Ishikawa (cell line): ENCODE measurements around the gene CCDC68.

Experiments
- EGR1 ChIP-seq: IDR thresholded peaks from 2 replicates; pipeline ENCODE4 v1.6.1; 2012
- EP300 ChIP-seq: IDR thresholded peaks from 2 replicates; pipeline ENCODE4 v1.6.1; 2012; ENCODE audit warnings: borderline replicate concordance
- TF ChIP-seq, protein P1 (sequence below): IDR thresholded peaks from 2 replicates; pipeline ENCODE4 v1.6.1; 2012

DNA sequence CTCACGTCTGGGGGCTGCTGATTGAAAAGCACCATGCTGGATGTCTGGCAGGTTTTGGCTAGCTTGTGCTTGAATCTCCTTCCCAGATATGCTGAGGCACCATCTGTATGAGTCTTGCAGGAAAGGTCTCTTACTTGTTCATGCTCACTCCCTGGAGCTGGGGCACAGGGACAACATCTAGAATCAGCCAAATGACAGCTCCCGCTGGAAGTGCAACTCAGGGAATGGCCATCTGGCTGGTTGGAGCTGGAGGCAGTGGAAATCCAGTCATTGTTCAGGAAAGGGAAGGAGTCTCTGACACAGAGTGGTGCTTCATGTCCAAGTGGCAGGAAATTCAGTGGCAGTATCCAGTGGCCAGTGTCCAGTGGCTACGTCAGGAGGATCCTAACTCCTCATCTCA, 9.7 kb downstream of the CCDC68 start:
- TF ChIP-seq EP300 (no peak), EGR1 (no peak)
- TF ChIP-seq, protein P1, sequence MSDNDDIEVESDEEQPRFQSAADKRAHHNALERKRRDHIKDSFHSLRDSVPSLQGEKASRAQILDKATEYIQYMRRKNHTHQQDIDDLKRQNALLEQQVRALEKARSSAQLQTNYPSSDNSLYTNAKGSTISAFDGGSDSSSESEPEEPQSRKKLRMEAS, result no peak
